ENCODE results near the gene TMEM182.
A peak's percentile ranks its signal among the peaks of the same experiment; 100 is the strongest.

The TMEM182 gene

GRCh38 chr2:102832789-102833188, 71.0 kb downstream of the TMEM182 start:
- TF ChIP-seq JUND (IDR thresholded peaks at IDR 0.05; ENCODE audit: low read depth): no peak
- in situ Hi-C loops (cut with HindIII; ENCODE audit: low pct_unique_long_range_greater_than_20kb, low sequenced_read_pairs): no loop called here
- DNase-seq (ENCODE audit: low read depth in 1 of 2, low spot score in 1 of 2): no peak

- in situ Hi-C loops (cut with HindIII; ENCODE audit: low pct_unique_long_range_greater_than_20kb, low sequenced_read_pairs): no loop called here
These were observed 72.9 kb downstream of the TMEM182 start for GRCh38 chr2:102834523-102835273.

GRCh38 chr2:102837626-102838198, 75.9 kb downstream of the TMEM182 start:
- DNase-seq (ENCODE audit: low read depth in 1 of 2, low spot score in 1 of 2): no peak
- in situ Hi-C loops (cut with HindIII; ENCODE audit: low pct_unique_long_range_greater_than_20kb, low sequenced_read_pairs): no loop called here
- no peak for TF ChIP-seq JUND (IDR thresholded peaks at IDR 0.05; ENCODE audit: low read depth)

More at GRCh38 chr2:102834523-102835273, 72.9 kb downstream of the TMEM182 start:
- TF ChIP-seq JUND (IDR thresholded peaks at IDR 0.05; ENCODE audit: low read depth): no peak
- no peak for DNase-seq (ENCODE audit: low read depth in 1 of 2, low spot score in 1 of 2)

GRCh38 chr2:102839668-102840388, 78.0 kb downstream of the TMEM182 start:
- in situ Hi-C loops (cut with HindIII; ENCODE audit: low pct_unique_long_range_greater_than_20kb, low sequenced_read_pairs): no loop called here
- DNase-seq (ENCODE audit: low read depth in 1 of 2, low spot score in 1 of 2): peak in 1 of 2 experiments; percentile 53
- TF ChIP-seq JUND (IDR thresholded peaks at IDR 0.05; ENCODE audit: low read depth): no peak

- TF ChIP-seq JUND (IDR thresholded peaks at IDR 0.05; ENCODE audit: low read depth): no peak
- in situ Hi-C loops (cut with HindIII; ENCODE audit: low pct_unique_long_range_greater_than_20kb, low sequenced_read_pairs): no loop called here
- peak; percentile 11 to 71 for DNase-seq (ENCODE audit: low read depth in 1 of 2, low spot score in 1 of 2)
These were observed 79.4 kb downstream of the TMEM182 start for GRCh38 chr2:102841107-102841840.

- peak in 1 of 2 experiments; percentile 5 for DNase-seq (ENCODE audit: low read depth in 1 of 2, low spot score in 1 of 2)
- in situ Hi-C loops (cut with HindIII; ENCODE audit: low pct_unique_long_range_greater_than_20kb, low sequenced_read_pairs): no loop called here
- TF ChIP-seq JUND (IDR thresholded peaks at IDR 0.05; ENCODE audit: low read depth): no peak
These were observed 82.1 kb downstream of the TMEM182 start for GRCh38 chr2:102843764-102844443.

- TF ChIP-seq JUND (IDR thresholded peaks at IDR 0.05; ENCODE audit: low read depth): no peak
- DNase-seq (ENCODE audit: low read depth in 1 of 2, low spot score in 1 of 2): no peak
- in situ Hi-C loops (cut with HindIII; ENCODE audit: low pct_unique_long_range_greater_than_20kb, low sequenced_read_pairs): no loop called here
These were observed 83.1 kb downstream of the TMEM182 start for GRCh38 chr2:102844911-102845310.

GRCh38 chr2:102848366-102848839, 86.6 kb downstream of the TMEM182 start:
- TF ChIP-seq JUND (IDR thresholded peaks at IDR 0.05; ENCODE audit: low read depth): no peak
- in situ Hi-C loops (cut with HindIII; ENCODE audit: low pct_unique_long_range_greater_than_20kb, low sequenced_read_pairs): no loop called here
- DNase-seq (ENCODE audit: low read depth in 1 of 2, low spot score in 1 of 2): peak; percentile 21 to 65

GRCh38 chr2:102850888-102851287, 89.1 kb downstream of the TMEM182 start:
- TF ChIP-seq JUND (IDR thresholded peaks at IDR 0.05; ENCODE audit: low read depth): no peak
- DNase-seq (ENCODE audit: low read depth in 1 of 2, low spot score in 1 of 2): no peak
- in situ Hi-C loops (cut with HindIII; ENCODE audit: low pct_unique_long_range_greater_than_20kb, low sequenced_read_pairs): no loop called here

GRCh38 chr2:102852867-102853266, 91.0 kb downstream of the TMEM182 start:
- TF ChIP-seq JUND (IDR thresholded peaks at IDR 0.05; ENCODE audit: low read depth): no peak
- DNase-seq (ENCODE audit: low read depth in 1 of 2, low spot score in 1 of 2): no peak
- in situ Hi-C loops (cut with HindIII; ENCODE audit: low pct_unique_long_range_greater_than_20kb, low sequenced_read_pairs): no loop called here

Measured in T47D (cell line).